ENCODE measurements around the gene PVALEF. TPM values are rescaled to one million over a fixed set of nuclear protein-coding genes. Genes with fewer than 3 reads are reported as not detected.

Gene PVALEF
- total RNA-seq, 1 donor from 2014 or later = not detected

Small RNAs within 50 kb of the gene (microRNA-seq; reads per million reads assigned to microRNA genes)
- gene MIR1250 (ENCODE audit: borderline number of aligned reads) (not detected), gene MIR3065 (ENCODE audit: borderline number of aligned reads) (not detected), gene MIR338 (ENCODE audit: borderline number of aligned reads) (not detected), gene MIR657 (ENCODE audit: borderline number of aligned reads) (not detected)

Other genes starting within 250 kb of the PVALEF start
- 28.8 TPM for gene CHMP6, start 173.7 kb upstream of the PVALEF start, total RNA-seq
- 119 TPM for gene BAIAP2, start 130.4 kb upstream of the PVALEF start, total RNA-seq
- 64.0 TPM for gene AATK, start 714 bp downstream of the PVALEF start, total RNA-seq
- 8.3 TPM for gene CEP131, start 57.5 kb downstream of the PVALEF start, total RNA-seq
- 43.2 TPM for gene TEPSIN, start 73.5 kb downstream of the PVALEF start, total RNA-seq
- gene NDUFAF8, start 73.8 kb downstream of the PVALEF start, total RNA-seq = 24.3 TPM
- gene SLC38A10, start 129.8 kb downstream of the PVALEF start, total RNA-seq = 98.1 TPM
- gene BAHCC1, start 229.9 kb downstream of the PVALEF start, total RNA-seq = 19.9 TPM